Duodenal mucosa (tissue), 2 donors: Measurements from ENCODE around the gene MAX.

Experiments used
- H3K27ac ChIP-seq: one replicate; pipeline ENCODE4 v1.7.0; 2013; ENCODE audit warnings: low read depth, low read length
- H3K27me3 ChIP-seq, 2 donors: one replicate each; pipeline ENCODE4 v1.7.0; 2013; ENCODE audit warnings: low read length in 2 of 2, control low read depth in 1 of 2; ENCODE audit not compliant: insufficient read depth in 2 of 2, control insufficient read depth in 1 of 2
- H3K36me3 ChIP-seq, 2 donors: one replicate each; pipeline ENCODE4 v1.7.0; 2013; ENCODE audit warnings: low read length in 2 of 2, control low read depth in 1 of 2; ENCODE audit not compliant: insufficient read depth in 2 of 2, control insufficient read depth in 1 of 2
- H3K4me1 ChIP-seq, 2 donors: one replicate each; pipeline ENCODE4 v1.7.0; 2013; ENCODE audit warnings: low read length in 2 of 2, control low read depth in 1 of 2; ENCODE audit not compliant: insufficient read depth in 2 of 2, control insufficient read depth in 1 of 2
- H3K4me3 ChIP-seq, 2 donors: one replicate each; pipeline ENCODE4 v1.7.0; 2013; ENCODE audit warnings: low read length in 2 of 2, low read depth in 1 of 2
- H3K9ac ChIP-seq, 2 donors: one replicate each; pipeline ENCODE4 v1.7.0; 2013; ENCODE audit warnings: low read length in 2 of 2, low read depth in 1 of 2
- H3K9me3 ChIP-seq, 2 donors: one replicate each; pipeline ENCODE4 v1.7.0; 2013; ENCODE audit warnings: low read length in 2 of 2, control low read depth in 1 of 2; ENCODE audit not compliant: control insufficient read depth in 1 of 2

The MAX gene

DNA sequence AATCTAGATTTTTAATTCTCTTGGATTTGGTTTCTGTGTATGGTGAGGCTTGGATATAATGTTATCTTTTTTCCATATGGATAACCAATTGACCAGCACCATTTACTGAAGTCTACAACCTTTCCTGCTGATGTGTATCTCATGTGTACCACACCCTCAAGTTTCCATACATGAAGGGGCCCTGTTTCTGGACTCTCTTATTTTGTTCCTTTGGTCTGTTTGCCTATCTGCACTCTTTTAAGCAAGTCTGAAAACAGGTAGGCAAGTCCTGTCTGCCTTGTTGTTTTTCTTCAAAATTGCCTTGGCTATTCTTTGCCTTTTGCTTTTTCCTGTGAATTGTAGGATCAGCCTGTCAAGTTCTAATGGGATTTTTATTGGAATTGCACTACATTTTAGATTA, 44.6 kb downstream of the MAX start:
- H3K9me3 ChIP-seq, result no peaks in the 10 kb centered on the region
- peaks cover 22 to 43% of the 10 kb centered on the region in 2 donors for H3K36me3 ChIP-seq
- H3K27ac ChIP-seq, result no peak overlapping the region
- H3K4me3 ChIP-seq, result no peak overlapping the region
- H3K9ac ChIP-seq, result no peak overlapping the region
- peaks cover 5 to 6% of the 10 kb centered on the region in 2 donors for H3K4me1 ChIP-seq
- no peaks in the 10 kb centered on the region for H3K27me3 ChIP-seq

DNA sequence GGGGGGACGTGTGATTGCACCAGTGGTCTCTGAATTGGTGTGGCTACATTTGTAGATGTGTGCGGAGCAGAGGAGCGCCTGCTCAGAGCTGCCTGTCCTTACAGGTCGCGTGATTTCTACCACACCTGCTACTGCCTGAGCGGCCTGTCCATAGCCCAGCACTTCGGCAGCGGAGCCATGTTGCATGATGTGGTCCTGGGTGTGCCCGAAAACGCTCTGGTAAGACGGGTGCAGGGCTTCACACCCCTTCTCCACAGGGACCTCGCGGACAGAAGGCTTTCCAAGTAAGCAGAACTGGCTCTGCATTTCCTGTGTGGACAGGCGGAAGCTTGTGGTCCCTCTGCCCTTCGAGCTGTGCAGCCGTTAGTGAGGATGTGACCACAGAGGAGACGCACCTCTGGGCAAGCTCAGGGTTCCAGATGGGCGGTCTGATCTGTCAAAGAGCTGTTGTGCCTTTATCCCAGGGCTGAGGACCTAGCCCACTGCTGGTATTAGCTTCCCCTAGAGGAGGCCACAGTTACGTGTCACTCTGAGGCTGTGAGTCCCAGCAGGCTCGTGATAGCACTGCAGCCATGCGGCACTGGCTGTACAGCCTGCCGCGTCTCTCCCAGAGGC, 47.7 kb downstream of the MAX start:
- Histone ChIP-seq H3K9ac (no peak overlapping the region), H3K36me3 (peaks cover 4 to 23% of the 10 kb centered on the region in 2 donors), H3K27ac (no peak overlapping the region), H3K27me3 (no peaks in the 10 kb centered on the region), H3K4me3 (no peak overlapping the region), H3K4me1 (peaks cover 6 to 10% of the 10 kb centered on the region in 2 donors), H3K9me3 (no peaks in the 10 kb centered on the region)

DNA sequence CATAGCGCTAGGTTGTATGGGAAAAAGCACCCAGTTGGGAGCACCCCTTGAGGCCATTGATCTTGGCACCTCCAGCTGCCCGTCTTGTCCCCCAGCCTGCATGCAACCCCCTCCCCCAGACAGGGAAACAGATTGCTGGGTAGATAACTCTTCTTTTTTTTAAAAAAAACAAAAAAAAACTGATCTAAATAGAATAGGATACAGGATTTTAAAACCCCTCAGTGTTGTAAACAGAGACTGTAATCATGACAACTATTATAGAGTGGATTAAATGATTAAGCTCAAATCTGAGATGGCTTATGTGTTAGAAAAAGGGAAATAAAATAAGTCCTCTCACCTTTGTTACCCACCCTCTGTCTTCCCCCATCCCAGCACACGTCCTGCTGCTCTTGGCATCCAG, 48.9 kb downstream of the MAX start:
- peaks cover 4 to 23% of the 10 kb centered on the region in 2 donors for H3K36me3 ChIP-seq
- H3K27ac ChIP-seq, result no peak overlapping the region
- H3K27me3 ChIP-seq, result no peaks in the 10 kb centered on the region
- no peak overlapping the region for H3K9ac ChIP-seq
- no peaks in the 10 kb centered on the region for H3K9me3 ChIP-seq
- no peak overlapping the region for H3K4me3 ChIP-seq
- H3K4me1 ChIP-seq, result peaks cover 6 to 10% of the 10 kb centered on the region in 2 donors

DNA sequence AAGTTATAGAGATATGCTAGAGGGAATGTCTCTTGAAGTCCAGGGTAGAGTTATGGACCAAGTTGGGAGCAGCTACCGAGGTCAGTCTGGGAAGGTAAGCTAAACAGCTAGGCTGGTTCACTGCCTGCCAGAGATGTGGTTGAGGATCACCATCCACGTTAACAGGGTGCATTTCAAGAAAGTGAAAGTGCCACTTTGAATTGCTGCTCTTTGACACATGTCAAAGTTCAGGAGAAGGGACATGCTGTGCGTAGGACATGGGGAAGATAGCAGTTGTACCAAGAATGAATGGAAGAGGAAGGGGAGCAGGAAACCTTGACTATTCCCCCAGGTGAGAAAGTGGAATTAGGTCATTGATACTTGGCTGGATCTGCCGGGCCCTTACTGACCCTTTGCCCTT, 49.5 kb downstream of the MAX start:
- no peaks in the 10 kb centered on the region for H3K9me3 ChIP-seq
- peaks cover 6 to 10% of the 10 kb centered on the region in 2 donors for H3K4me1 ChIP-seq
- H3K9ac ChIP-seq, result no peak overlapping the region
- no peak overlapping the region for H3K27ac ChIP-seq
- H3K4me3 ChIP-seq, result no peak overlapping the region
- no peaks in the 10 kb centered on the region for H3K27me3 ChIP-seq
- peaks cover 4 to 23% of the 10 kb centered on the region in 2 donors for H3K36me3 ChIP-seq

DNA sequence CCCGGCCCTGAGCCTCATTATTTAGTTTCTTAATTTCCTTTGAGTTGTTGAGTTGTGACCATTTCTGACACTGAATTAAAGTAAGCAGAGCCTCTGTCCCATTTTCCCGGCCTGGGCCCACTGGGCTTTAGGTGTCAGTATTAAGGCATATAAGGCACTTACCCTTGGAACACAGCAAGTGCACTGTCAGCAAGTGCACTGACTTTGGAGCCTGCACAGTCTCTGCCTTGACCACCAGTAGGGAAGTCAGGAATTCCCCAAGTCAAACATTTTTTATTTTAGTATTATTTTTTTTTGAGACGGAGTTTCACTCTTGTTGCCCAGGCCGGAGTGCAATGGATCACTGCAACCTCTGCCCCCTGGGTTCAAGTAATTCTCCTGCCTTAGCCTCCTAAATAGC, 56.6 kb downstream of the MAX start:
- no peaks in the 10 kb centered on the region for H3K27me3 ChIP-seq
- no peak overlapping the region for H3K9ac ChIP-seq
- H3K27ac ChIP-seq, result no peak overlapping the region
- no peaks in the 10 kb centered on the region for H3K9me3 ChIP-seq
- peaks cover 14 to 32% of the 10 kb centered on the region in 2 donors for H3K36me3 ChIP-seq
- H3K4me3 ChIP-seq, result no peak overlapping the region
- H3K4me1 ChIP-seq, result peaks cover 6 to 8% of the 10 kb centered on the region in 2 donors

DNA sequence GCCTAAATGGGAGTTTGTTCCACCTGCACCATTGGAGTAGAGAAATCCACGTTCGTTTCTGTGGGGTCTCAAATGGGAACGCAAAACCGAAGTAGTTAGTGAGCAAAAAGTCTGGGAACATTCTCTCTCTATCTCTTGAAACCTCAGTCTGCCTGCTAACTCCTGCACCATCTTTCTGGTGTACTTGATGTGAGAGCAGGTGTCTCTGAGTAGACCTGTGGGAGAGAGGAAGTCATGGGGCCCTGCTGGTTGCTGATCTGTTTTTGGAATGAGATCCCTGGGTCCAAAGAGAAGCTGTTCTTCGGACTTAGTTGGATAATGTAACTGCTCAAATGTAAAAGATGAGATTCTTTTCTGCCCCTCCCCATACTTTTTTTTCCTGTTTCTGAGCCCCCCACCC, 57.3 kb downstream of the MAX start:
- Histone ChIP-seq H3K9ac (no peak overlapping the region), H3K27ac (no peak overlapping the region), H3K4me3 (no peak overlapping the region), H3K9me3 (no peaks in the 10 kb centered on the region), H3K36me3 (peaks cover 14 to 32% of the 10 kb centered on the region in 2 donors), H3K27me3 (no peaks in the 10 kb centered on the region), H3K4me1 (peaks cover 6 to 8% of the 10 kb centered on the region in 2 donors)

DNA sequence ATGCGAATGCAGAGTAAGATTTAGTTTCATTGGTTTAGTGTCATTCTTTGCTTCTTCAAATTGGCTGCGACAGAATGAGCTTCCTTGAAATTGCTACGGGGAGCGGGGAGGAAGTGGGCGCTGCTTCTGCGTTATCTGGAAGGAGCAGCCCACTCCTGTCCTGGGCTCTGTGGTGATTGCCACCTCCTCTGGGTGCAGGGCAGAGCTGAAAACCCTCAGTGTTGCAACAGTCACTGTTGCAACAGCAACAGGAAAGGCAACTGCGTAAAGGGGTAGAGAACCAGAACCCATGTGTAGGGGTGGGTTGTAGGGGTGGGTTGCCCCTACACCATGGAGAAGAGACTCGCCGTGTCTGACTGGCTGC, 57.7 kb downstream of the MAX start:
- H3K9me3 ChIP-seq, result no peaks in the 10 kb centered on the region
- H3K36me3 ChIP-seq, result peaks cover 14 to 32% of the 10 kb centered on the region in 2 donors
- H3K27me3 ChIP-seq, result no peaks in the 10 kb centered on the region
- H3K9ac ChIP-seq, result no peak overlapping the region
- no peak overlapping the region for H3K27ac ChIP-seq
- peaks cover 6 to 8% of the 10 kb centered on the region in 2 donors for H3K4me1 ChIP-seq
- no peak overlapping the region for H3K4me3 ChIP-seq

DNA sequence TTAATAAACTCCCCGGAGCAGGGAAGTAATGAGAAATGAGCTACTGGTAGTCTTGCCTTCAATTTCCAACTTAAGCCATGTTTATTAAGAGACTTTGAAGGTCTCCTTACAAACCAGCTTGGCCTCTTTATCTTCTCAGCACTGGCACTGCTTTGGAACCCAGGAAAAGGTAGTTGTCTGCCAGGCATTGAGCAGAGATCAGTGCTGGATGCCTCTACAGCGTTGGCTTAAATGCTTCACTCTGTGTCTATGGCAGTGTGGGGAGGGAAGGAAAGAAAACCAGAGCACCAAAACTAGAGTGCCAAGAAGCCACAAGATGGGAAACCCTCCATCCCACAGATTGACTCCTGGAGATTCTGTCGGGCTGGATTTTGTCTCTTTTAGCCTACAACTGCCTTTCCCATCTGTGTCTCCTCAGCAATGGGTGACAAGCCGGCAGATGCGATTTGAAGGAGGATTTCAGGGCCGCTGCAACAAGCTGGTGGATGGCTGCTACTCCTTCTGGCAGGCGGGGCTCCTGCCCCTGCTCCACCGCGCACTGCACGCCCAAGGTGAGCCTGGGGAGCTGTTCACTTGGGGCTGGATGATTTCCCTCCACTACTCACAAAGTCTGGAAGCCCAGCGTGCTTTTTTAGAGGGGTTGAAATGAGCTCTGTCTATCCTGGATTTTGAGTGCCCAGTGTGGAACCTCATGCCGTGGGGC, 58.3 kb downstream of the MAX start:
- no peaks in the 10 kb centered on the region for H3K9me3 ChIP-seq
- H3K27me3 ChIP-seq, result no peaks in the 10 kb centered on the region
- H3K4me1 ChIP-seq, result peaks cover 6 to 8% of the 10 kb centered on the region in 2 donors
- no peak overlapping the region for H3K9ac ChIP-seq
- H3K4me3 ChIP-seq, result no peak overlapping the region
- no peak overlapping the region for H3K27ac ChIP-seq
- H3K36me3 ChIP-seq, result peaks cover 14 to 32% of the 10 kb centered on the region in 2 donors

DNA sequence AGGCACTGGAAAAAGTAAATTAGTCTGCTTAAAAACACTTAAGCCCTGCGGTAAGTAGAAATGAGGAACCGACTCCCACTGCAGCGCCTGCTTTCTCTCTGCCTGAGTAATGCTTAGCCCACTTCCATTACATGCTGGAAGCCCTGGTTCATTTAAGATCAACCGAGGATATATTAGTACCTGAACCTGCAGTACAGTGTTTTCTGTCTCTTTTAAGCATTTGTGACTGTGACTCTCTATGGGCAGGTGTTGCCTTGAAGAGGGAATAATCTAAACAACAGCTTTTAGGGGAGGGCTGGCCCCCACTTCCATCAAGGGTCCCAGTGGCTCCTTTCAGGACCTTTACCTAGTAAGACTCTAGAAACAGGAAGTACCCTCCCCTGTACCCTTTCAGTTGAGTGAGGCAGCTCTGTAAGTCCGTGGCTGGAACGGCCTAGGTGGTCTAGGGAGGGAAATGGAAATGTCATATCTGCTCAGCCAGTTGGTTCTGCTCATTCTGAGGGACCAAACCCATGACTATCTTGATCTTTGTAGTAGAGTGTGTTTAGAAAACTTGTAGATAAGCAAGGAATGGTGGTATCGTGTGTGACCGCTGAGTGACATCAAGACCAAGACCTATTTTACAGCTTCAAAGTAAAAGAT, 59.5 kb downstream of the MAX start:
- H3K4me3 ChIP-seq, result no peak overlapping the region
- no peaks in the 10 kb centered on the region for H3K9me3 ChIP-seq
- no peak overlapping the region for H3K27ac ChIP-seq
- H3K4me1 ChIP-seq, result peaks cover 6 to 8% of the 10 kb centered on the region in 2 donors
- H3K27me3 ChIP-seq, result no peaks in the 10 kb centered on the region
- H3K9ac ChIP-seq, result no peak overlapping the region
- H3K36me3 ChIP-seq, result peaks cover 14 to 32% of the 10 kb centered on the region in 2 donors

DNA sequence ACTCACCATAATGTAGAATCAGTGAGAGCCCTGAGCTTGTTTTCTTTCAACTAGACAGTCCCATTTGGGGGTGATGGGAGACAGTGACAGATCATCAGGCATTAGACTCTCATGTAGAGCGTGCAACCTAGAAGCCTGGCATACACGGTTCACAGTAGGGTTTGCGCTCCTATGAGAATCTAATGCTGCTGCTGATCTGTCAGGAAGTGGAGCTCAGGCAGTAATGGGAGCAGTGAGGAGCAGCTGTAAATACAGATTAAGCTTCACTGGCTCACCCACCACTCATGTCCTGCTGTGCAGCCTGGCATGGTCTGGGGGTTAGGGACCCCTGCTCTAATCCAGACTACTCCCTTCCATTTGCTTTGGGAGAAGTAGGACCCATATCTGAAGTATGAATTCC, 60.0 kb downstream of the MAX start:
- H3K9me3 ChIP-seq, result no peaks in the 10 kb centered on the region
- no peak overlapping the region for H3K27ac ChIP-seq
- peaks cover 3 to 4% of the 10 kb centered on the region in 2 donors for H3K4me1 ChIP-seq
- no peak overlapping the region for H3K4me3 ChIP-seq
- no peak overlapping the region for H3K9ac ChIP-seq
- H3K27me3 ChIP-seq, result no peaks in the 10 kb centered on the region
- peaks cover 14 to 32% of the 10 kb centered on the region in 2 donors for H3K36me3 ChIP-seq
